ENCODE results near the gene ATP5IF1. TPM values are rescaled to one million over a fixed set of nuclear protein-coding genes. Genes with fewer than 3 reads are reported as not detected.

The ATP5IF1 gene
- total RNA-seq, 1 experiment from 2014 or later = 169 TPM

- no TSS peak for BruUV-seq (replicated peaks)
- ATAC-seq = no peak
- Histone ChIP-seq H3K9me2 (ENCODE audit: insufficient read depth) (no peaks in the 10 kb centered on the region), H3K27ac (ENCODE audit: low read depth, low read length) (no peak overlapping the region), H3K27me3 (ENCODE audit: insufficient read depth, low read length) (no peaks in the 10 kb centered on the region), H3K9me3 (ENCODE audit: control insufficient read depth in 1 of 2, insufficient read depth in 1 of 2, low read depth in 1 of 2, low read length in 2 of 2) (no peaks in the 10 kb centered on the region), H3K36me3 (ENCODE audit: control insufficient read depth in 1 of 2, insufficient read depth in 2 of 2, low read length in 2 of 2) (peaks cover 3 to 8% of the 10 kb centered on the region in 2 experiments; a peak in 1 of 4 replicates), H3K9ac (ENCODE audit: low read length) (no peak overlapping the region), H3K4me3 (replicated peaks in 1 of 2; ENCODE audit: low read depth in 1 of 2, low read length in 2 of 2) (no peak overlapping the region), H2AFZ (ENCODE audit: low read depth, low read length, poor library complexity, severe bottlenecking) (no peak overlapping the region), H3K79me2 (ENCODE audit: insufficient read depth, low read length) (peaks cover 23% of the 10 kb centered on the region), H3K4me1 (ENCODE audit: control insufficient read depth in 1 of 2, insufficient read depth in 2 of 2, low read length in 2 of 2) (peaks cover 9 to 18% of the 10 kb centered on the region in 2 experiments), H3K4me2 (ENCODE audit: low read length) (no peak overlapping the region), H4K20me1 (ENCODE audit: insufficient read depth) (no peaks in the 10 kb centered on the region)
- TF ChIP-seq POLR2A (IDR thresholded peaks at IDR 0.05; ENCODE audit: borderline replicate concordance, extremely low read depth, insufficient read depth, insufficient read length) = no peak
- TF ChIP-seq MAX (IDR thresholded peaks at IDR 0.05) = no peak
- no peak for TF ChIP-seq ZNF274 (IDR thresholded peaks at IDR 0.05; ENCODE audit: low read depth, low read length)
- TF ChIP-seq SIN3A (IDR thresholded peaks at IDR 0.05; ENCODE audit: low read depth) = no peak
- no peak for TF ChIP-seq CTCF (IDR thresholded peaks at IDR 0.05 in 2 of 3, conservative IDR thresholded peaks at IDR 0.05 in 1 of 3; ENCODE audit: borderline replicate concordance in 1 of 3, insufficient read depth in 1 of 3, low read depth in 2 of 3, low read length in 2 of 3)
- no peak for TF ChIP-seq SP1 (IDR thresholded peaks at IDR 0.05; ENCODE audit: low read depth)
- TF ChIP-seq CEBPB (IDR thresholded peaks at IDR 0.05; ENCODE audit: low read depth) = no peak
- no peak for TF ChIP-seq REST (IDR thresholded peaks at IDR 0.05; ENCODE audit: low read depth)
- TF ChIP-seq CBX3 (IDR thresholded peaks at IDR 0.05; ENCODE audit: low read depth) = no peak
- TF ChIP-seq EGR1 (IDR thresholded peaks at IDR 0.05; ENCODE audit: low read depth) = no peak
- no peak for TF ChIP-seq SRF (IDR thresholded peaks at IDR 0.05; ENCODE audit: low read depth)
- no peak for TF ChIP-seq ATF3 (IDR thresholded peaks at IDR 0.05)
- no peak for TF ChIP-seq RAD21 (IDR thresholded peaks at IDR 0.05; ENCODE audit: low read depth)
- no peak for TF ChIP-seq FOSL1 (IDR thresholded peaks at IDR 0.05; ENCODE audit: low read depth)
- CTCF ChIA-PET = no interaction called here
- DNase-seq (ENCODE audit: low read depth, low spot score) = no peak
- RAD21 ChIA-PET (ENCODE audit: low non-redundant PET in 1 of 2, low total read pairs in 2 of 2, uncharacterized antibody in 2 of 2, unreplicated experiment in 2 of 2) = no interaction called here
- POLR2A ChIA-PET = interaction anchor here (0.6 to 6.4 kb wide), 2 partner anchors 9 to 46 kb away, joined by 3 to 61 read pairs; no protein-coding TSS in a partner anchor
- intact Hi-C loops (cut with micrococcal nuclease) = no loop called here
Observed at GRCh38 chr1:28239004-28239403, 3.1 kb downstream of the ATP5IF1 start.
